SU-DHL-6 (cell line): Measurements from ENCODE around the gene TET3.

Experiments used
- H2AFZ ChIP-seq: fragments of 200-600 bp; sonication (generic); 2 replicates; pipeline ENCODE4 v1.6.1; 2014; ENCODE audit warnings: low read depth, mild to moderate bottlenecking, moderate library complexity, mixed read lengths, antibody characterized with exemption, low read length; ENCODE audit not compliant: severe bottlenecking
- H3F3A ChIP-seq: fragments of 200-600 bp; shearing (Covaris generic); 2 replicates; pipeline ENCODE4 v1.6.0; 2016; ENCODE audit warnings: antibody characterized with exemption, mild to moderate bottlenecking; ENCODE audit not compliant: insufficient read depth
- H3K27ac ChIP-seq: fragments of 200-600 bp; sonication (generic); 2 replicates; pipeline ENCODE4 v1.5.1; 2016; ENCODE audit warnings: low read depth, mild to moderate bottlenecking, low read length, moderate library complexity, mixed read lengths
- H3K27me3 ChIP-seq: fragments of 200-600 bp; sonication (generic), shearing (Covaris generic); 2 replicates; pipeline ENCODE4 v1.6.0; 2014; ENCODE audit warnings: mild to moderate bottlenecking, low read length
- H3K36me3 ChIP-seq: fragments of 200-600 bp; sonication (generic); 2 replicates; pipeline ENCODE4 v1.6.1; 2014; ENCODE audit warnings: mild to moderate bottlenecking, low read length, mixed read lengths
- H3K4me2 ChIP-seq: fragments of 300-600, 200-600 bp; shearing (Covaris generic), sonication (generic); 2 replicates; pipeline ENCODE4 v1.6.0; 2014; ENCODE audit warnings: low read length, low read depth, mild to moderate bottlenecking; ENCODE audit not compliant: poor library complexity, severe bottlenecking
- H3K4me3 ChIP-seq: fragments of 200-600 bp; sonication (generic); 2 replicates; pipeline ENCODE4 v1.5.1; 2014; ENCODE audit warnings: antibody characterized with exemption, low read length, mild to moderate bottlenecking, mixed read lengths; ENCODE audit not compliant: insufficient read depth, poor library complexity, severe bottlenecking
- H3K79me2 ChIP-seq: fragments of 200-600 bp; sonication (generic); 2 replicates; pipeline ENCODE4 v1.6.1; 2014; ENCODE audit warnings: mild to moderate bottlenecking, low read length, moderate library complexity; ENCODE audit not compliant: insufficient read depth
- H3K9ac ChIP-seq: fragments of 200-600 bp; sonication (generic); 2 replicates; pipeline ENCODE4 v1.7.0; 2014; ENCODE audit warnings: mild to moderate bottlenecking, low read length
- H3K9me2 ChIP-seq: fragments of 200-600 bp; sonication (generic); replicated peaks from 2 replicates; pipeline ENCODE4 v1.6.1; 2014; ENCODE audit warnings: low read length; ENCODE audit not compliant: insufficient read depth
- H3K9me3 ChIP-seq: fragments of 200-600 bp; sonication (generic); 2 replicates; pipeline ENCODE4 v1.6.1; 2014; ENCODE audit warnings: low read length, mixed read lengths; ENCODE audit not compliant: insufficient read depth
- H4K20me1 ChIP-seq: fragments of 200-600 bp; sonication (generic); 2 replicates; pipeline ENCODE4 v1.6.1; 2014; ENCODE audit warnings: low read depth, mild to moderate bottlenecking, antibody characterized with exemption, low read length, moderate library complexity, mixed read lengths
- CTCF ChIP-seq: fragments of 200-600 bp; sonication (generic); IDR thresholded peaks from one replicate; pipeline ENCODE4 v1.5.1; 2017; ENCODE audit warnings: antibody characterized with exemption, mild to moderate bottlenecking, low read length, moderate library complexity; ENCODE audit not compliant: insufficient read depth, poor library complexity, severe bottlenecking
- EZH2phosphoT487 ChIP-seq: fragments of 200-600 bp; sonication (generic), shearing (Covaris generic); conservative IDR thresholded peaks from 2 replicates; pipeline ENCODE4 v1.6.1; 2018; ENCODE audit warnings: mild to moderate bottlenecking, antibody characterized with exemption, low read length, moderate library complexity, mixed read lengths

The TET3 gene

DNA sequence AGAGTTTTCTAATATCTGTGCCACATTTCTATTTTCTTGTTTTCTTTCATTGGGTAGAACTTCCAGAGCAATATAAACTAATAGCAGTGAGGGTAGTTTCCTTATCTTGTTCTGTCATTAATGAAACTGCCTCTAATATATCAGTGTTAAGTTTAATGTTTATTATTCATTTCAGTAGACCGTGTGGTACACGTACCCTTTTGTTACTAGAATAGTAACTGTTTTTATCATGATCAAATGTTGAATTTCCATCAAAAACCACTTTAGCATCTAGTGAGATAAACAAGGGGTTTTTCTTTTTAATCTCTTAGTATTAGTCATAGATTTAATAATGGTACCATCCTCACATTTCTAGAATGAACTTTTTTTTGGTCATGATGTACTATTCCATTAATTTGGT lies 42.0 kb upstream of the TET3 start:
- no peak overlapping the region for H3K27ac ChIP-seq
- no peaks in the 10 kb centered on the region for H3K27me3 ChIP-seq
- H3K9me3 ChIP-seq: no peaks in the 10 kb centered on the region
- no peak overlapping the region for H3K4me3 ChIP-seq
- no peak overlapping the region for H2AFZ ChIP-seq
- 0 out of 2 replicates have a peak, but pooled peaks cover 11% of the 10 kb centered on the region for H4K20me1 ChIP-seq
- peaks cover 87% of the 10 kb centered on the region for H3K79me2 ChIP-seq
- H3K9ac ChIP-seq: no peak overlapping the region
- peaks cover 23% of the 10 kb centered on the region; the same call in 1 of the 2 replicates for H3K36me3 ChIP-seq
- TF ChIP-seq EZH2phosphoT487: no peak
- TF ChIP-seq CTCF: no peak
- H3K4me2 ChIP-seq: no peak overlapping the region
- H3K9me2 ChIP-seq: no peaks in the 10 kb centered on the region
- H3F3A ChIP-seq: no peaks in the 10 kb centered on the region

GRCh38 chr2:73944714-73945113 lies 40.0 kb upstream of the TET3 start:
- Histone ChIP-seq H4K20me1 (0 out of 2 replicates have a peak, but pooled peaks cover 11% of the 10 kb centered on the region), H3K9me2 (no peaks in the 10 kb centered on the region), H3K9ac (no peak overlapping the region), H3K36me3 (peaks cover 27% of the 10 kb centered on the region; the same call in 1 of the 2 replicates), H3K27ac (no peak overlapping the region), H3K27me3 (no peaks in the 10 kb centered on the region), H2AFZ (no peak overlapping the region), H3F3A (no peaks in the 10 kb centered on the region), H3K9me3 (no peaks in the 10 kb centered on the region), H3K4me2 (no peak overlapping the region), H3K4me3 (no peak overlapping the region), H3K79me2 (peaks cover 67% of the 10 kb centered on the region)
- TF ChIP-seq CTCF (no peak), EZH2phosphoT487 (no peak)

DNA sequence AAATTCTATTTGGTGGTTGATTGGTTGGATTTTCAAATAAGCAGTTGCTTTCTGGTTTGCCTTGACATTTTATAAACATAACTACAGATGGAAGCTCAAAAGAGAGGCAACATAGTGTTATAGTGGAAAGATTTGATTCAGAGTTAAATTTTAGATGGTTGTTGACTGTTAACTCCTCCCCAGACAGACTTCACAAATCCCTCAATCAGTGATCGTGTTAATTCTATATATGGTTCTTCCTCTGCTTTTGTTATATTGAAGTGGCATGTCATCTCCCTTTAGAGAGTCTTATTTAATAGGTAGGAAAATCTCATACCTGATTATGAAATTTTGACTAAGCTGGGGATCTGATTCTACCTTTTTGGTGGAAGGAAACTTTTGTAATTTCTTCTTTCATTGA lies 38.5 kb upstream of the TET3 start:
- Histone ChIP-seq H3K79me2 (peaks cover 54% of the 10 kb centered on the region), H4K20me1 (0 out of 2 replicates have a peak, but pooled peaks cover 9% of the 10 kb centered on the region), H2AFZ (no peak overlapping the region), H3K9ac (no peak overlapping the region), H3K9me2 (no peaks in the 10 kb centered on the region), H3K27ac (no peak overlapping the region), H3F3A (no peaks in the 10 kb centered on the region), H3K9me3 (no peaks in the 10 kb centered on the region), H3K36me3 (peaks cover 28% of the 10 kb centered on the region; the same call in 1 of the 2 replicates), H3K27me3 (no peaks in the 10 kb centered on the region), H3K4me2 (no peak overlapping the region), H3K4me3 (no peak overlapping the region)
- TF ChIP-seq CTCF: no peak
- no peak for TF ChIP-seq EZH2phosphoT487
